ENCODE results near the gene PARD3B.

Gene PARD3B

GRCh38 chr2:204860274-204860673 lies 315.0 kb downstream of the PARD3B start:
- DNase-seq = no peak

DNA sequence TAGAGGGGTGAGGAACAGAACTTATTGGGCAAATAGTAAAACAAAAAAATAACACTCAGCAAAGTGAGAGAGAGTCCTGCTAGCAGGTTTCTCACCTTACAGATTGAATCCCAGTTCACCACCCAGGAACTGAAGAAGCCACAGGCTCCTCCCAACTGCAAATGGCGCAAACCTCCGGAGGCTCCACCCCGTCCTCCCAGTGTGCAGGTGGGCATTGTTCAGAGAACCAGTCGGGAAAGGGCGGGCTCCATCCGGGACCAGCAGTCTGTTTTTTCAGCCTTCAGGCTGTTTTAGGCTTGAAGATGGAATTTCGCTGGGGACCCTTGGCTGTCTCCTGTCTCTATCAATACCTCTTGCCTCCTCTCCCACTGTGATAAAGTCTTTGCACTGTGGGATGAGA lies 317.5 kb downstream of the PARD3B start:
- no peak for DNase-seq

DNA sequence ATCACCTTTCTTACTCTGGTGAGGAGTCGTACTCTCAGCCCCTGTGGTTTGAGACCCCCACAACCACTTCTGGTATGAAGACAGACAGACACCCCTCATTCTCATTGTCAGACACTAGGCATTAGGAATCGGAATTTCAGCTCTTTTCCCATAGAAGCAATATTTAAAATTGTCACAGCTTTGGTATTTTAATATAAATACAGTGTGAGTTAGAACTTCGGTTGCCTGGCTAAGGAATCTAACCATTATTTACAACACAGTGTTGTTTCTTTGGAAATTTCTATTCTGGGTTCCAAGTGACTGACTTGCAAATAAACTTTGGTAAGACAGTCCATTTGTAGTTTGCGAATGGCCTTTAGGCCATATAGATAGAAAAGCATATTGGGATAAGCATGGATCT lies 318.1 kb downstream of the PARD3B start:
- no peak for DNase-seq

DNA sequence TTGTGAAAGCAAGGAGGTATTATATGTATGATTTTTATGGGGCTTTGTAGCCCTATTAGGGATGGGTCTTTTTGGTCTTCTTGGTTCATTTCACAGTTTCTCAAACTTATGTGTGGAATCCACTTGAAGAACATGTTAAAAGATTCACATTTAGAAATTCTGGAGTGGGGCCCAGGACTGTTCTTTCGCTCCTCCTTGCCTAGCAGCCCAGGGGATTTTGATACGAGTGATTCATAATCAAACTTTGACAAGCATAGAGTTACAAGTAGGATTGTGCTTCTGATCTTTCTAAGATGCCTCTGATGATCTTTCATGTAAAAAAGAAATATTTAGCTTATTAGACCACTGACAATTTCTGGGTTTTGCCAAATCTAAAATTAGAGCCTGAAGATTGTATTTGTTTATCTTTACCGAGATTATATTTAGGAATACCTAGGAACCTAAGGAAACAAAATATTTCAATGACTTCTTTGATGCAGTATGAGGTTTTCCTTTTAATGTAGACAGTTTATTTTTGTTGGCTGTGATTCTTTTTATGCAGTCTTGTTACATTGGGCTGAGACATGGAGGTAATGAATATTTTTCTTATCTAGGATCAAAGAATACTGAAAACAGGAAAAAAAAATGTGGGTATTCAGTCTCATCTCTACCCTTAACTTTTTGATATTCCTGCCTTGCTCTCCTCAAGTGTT lies 324.0 kb downstream of the PARD3B start:
- no peak for DNase-seq

GRCh38 chr2:204870053-204870452 lies 324.8 kb downstream of the PARD3B start:
- DNase-seq = no peak

DNA sequence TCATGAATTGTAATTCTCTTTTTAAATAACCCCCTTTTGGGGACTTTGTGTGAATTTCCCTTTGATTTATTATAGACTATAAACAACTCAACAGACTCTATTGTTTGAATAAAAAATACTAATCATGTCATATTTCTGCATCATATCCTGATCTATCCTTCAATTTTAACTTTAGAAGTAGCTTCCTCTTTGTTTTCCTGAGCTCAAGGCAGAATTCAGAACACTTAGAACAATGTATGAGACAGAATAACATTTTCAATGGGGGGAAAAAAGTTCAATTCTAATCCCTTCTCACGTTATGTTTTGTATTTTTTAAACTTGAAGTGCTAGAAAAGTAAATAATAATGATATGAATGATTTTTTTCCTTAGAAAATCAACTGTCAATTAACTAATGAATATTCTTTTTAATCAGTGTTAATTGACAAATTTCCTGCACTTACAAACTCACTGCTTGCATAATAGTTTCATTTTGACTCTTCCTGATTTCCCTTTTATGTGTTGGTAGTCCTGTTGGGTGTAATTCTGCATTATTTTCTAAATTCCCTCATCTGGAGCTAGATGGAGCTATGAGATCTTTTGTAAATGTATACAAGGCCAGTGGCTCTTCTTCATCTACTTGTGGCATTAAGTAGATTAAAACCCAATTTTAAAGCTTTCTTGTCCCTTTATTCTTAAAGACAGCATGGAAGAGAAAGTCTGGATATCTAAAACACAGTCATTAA lies 326.1 kb downstream of the PARD3B start:
- no peak for DNase-seq

- no peak for DNase-seq
Measured at GRCh38 chr2:204876311-204876710, 331.0 kb downstream of the PARD3B start.

GRCh38 chr2:204877691-204878090 lies 332.4 kb downstream of the PARD3B start:
- no peak for DNase-seq

DNA sequence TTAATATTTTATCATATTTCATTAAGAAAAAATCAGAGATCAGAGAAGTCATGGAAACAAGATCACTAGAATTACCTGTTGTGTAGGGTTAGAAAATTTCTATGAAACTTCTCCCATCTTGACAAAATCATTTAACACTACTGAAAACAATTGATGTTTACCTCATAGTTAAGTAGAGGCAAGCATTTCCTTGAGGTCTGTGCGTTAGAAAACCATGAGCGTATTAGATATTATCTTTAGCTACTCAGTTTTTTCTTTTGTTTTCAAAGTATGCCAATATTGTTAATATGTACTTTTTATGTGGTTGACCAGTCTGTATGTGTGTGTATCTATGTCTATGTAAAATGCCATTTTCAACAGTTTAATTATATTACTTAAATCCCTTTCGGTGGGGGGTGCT lies 335.7 kb downstream of the PARD3B start:
- DNase-seq = no peak

- DNase-seq = no peak
Measured at GRCh38 chr2:204881655-204882054, 336.4 kb downstream of the PARD3B start.

DNA sequence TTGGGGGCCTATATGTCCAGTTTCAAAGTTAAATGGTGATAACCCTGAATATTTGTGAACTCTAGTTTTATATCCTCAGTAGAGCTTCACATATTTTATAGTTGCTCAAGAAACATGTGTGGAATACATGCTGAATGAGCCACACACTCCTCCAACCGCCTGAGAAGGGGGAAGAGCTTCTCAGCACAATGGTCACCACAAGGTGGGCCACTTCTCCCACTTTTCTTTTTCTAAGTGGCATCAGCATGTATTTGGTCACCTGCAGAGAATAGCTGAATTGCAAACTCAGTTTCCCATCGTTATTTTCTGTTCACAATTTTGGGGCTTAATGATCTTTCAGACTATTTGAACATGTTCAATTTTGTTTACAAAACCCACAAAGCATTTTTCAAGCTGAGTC lies 340.5 kb downstream of the PARD3B start:
- peak; percentile 1 for DNase-seq

DNA sequence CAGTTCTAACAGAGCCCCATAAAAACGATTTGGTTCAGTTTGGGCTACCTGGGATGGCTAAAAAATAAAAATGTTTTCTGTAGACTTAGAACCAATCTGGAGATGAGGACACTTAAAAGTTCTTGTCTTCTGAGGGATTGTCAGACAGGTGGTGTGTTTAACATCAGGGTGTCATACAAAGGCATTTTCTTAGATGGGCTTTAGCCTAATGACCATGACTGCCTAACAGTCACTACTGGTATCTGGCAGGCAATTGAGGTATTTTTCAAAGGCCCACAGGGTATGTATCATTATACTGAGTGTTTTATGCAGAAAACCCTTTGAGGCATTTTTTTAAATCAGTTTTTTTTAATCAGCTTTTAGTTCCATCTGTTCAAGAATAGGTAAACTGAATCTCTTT lies 341.4 kb downstream of the PARD3B start:
- DNase-seq = no peak

GRCh38 chr2:204888222-204888621 lies 342.9 kb downstream of the PARD3B start:
- no peak for DNase-seq

DNA sequence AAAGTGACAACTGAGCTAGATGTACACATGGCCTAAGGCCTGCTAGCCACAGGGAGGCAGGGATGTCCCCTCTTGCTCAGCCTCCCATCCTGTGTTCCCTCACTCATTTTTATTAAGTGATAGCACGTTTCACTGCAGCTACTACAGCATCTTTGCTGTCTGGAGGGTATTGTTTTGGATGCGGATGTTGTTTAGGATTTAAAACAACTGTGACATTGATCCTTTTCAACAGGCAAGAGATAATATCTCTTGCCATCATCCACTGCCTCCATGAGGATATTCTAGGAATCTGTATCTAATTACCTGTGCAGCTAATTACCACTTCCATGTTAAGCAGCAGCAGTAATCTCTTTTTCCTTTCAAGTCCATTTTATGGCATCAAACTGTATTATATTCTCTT lies 345.4 kb downstream of the PARD3B start:
- DNase-seq = no peak

DNA sequence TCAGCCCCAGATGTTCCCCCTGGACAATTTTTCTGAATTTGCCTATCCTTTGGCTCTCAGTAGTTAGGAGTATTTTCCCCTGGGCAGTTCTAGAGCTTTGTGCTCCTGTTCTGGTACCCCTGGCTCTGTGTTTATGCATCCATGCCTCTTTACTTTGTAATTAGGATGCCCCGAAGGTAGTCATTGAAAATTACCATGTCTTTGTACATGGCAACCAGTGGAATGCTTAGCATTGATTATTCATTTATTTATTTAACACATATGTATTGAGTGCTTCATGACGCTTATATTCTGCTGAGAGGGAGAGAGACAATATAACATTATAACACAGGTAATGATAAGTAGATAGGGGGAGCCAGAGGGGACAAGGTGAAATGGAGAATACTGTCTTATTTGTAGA lies 346.5 kb downstream of the PARD3B start:
- DNase-seq = no peak

GRCh38 chr2:204892506-204893255 lies 347.4 kb downstream of the PARD3B start:
- no peak for DNase-seq

DNA sequence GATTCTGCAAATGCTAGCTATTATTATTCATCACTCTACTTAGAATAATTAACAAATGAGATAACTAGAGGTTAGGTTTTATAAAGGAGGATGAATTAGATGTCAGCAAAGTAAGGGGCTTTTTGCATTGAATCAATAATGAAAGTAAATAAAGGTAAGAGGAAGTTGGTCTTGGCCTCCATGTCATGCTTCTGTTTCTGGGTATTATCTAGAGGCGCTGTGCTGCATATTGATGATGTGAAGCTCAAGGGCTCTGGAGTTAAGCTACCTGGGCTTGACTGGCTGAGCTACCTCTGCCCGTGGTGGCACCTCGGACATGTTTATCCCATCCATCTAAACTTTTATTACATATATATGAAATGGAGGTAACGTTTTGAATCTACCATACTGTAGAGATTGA lies 350.9 kb downstream of the PARD3B start:
- DNase-seq = no peak

DNA sequence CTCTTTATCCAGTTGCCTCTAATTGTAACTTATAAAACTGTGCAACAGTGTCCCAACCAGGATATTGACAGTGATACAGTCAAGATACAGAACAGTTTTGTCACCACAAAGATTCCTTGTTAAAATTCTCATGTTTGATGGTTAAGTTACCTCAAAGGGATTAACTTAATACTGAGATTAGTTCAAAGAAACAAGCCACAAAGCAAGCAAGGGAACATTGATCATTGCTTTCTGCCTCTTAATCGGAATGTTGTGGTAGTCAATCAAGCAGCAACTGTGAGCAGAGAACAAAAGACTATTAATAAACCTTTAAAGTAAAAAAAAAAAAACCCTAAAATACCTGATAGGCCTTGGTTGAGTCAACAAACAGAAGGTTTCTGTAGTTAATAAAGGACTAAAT lies 352.3 kb downstream of the PARD3B start:
- DNase-seq = no peak

DNA sequence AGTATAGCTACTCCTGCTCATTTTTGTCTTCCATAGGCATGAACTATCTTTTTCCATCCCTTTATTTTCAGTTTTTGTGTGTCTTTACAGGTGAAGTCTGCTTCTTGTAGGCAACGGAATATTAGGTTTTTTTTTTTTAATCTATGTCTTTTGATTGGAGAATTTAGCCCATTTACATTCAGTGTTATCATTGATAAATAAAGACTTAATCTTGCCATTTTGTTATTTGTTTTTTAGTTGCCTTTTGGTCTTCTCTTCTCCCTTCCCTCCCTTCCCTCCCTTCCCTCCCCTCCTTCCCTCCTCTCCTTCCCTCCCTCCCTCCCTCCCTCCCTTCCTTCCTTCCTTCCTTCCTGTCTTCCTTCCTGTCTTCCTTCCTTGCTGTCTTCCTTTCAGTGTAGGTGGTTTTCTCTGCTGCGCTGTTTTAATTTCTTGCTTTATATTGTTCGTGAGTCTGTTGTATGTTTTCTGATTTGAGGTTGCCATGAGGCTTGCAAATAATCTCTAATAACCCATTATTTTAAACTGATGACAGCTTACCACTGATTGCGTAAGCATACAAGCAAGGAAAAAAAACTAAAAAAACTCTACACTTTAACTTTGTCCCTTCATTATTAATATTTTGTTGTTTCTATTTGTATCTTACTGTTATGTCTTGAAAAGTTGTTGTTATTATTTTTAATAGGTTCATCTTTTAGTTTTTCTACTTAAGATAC lies 353.8 kb downstream of the PARD3B start:
- DNase-seq = no peak

DNA sequence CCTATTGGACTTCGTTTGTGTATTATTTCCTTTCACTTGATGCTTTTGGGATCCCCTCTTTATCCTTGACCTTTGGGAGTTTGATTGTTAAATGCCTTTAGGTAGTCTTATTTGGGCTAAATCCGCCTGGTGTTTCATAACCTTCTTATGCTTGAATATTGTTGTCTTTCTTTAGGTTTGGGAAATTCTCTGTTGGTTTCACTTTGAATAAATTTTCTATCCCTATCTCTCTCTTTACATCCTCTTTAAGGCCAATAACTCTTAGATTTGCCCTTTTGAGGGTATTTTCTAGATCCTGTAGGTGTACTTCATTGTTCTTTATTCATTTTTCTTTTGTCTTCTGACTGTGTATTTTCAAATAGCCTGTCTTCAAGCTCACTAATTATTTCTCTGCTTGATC lies 354.7 kb downstream of the PARD3B start:
- no peak for DNase-seq

GRCh38 chr2:204900487-204900886 lies 355.2 kb downstream of the PARD3B start:
- DNase-seq = peak; percentile 36

- DNase-seq = peak; percentile 2
Measured at GRCh38 chr2:204900910-204901309, 355.6 kb downstream of the PARD3B start.

DNA sequence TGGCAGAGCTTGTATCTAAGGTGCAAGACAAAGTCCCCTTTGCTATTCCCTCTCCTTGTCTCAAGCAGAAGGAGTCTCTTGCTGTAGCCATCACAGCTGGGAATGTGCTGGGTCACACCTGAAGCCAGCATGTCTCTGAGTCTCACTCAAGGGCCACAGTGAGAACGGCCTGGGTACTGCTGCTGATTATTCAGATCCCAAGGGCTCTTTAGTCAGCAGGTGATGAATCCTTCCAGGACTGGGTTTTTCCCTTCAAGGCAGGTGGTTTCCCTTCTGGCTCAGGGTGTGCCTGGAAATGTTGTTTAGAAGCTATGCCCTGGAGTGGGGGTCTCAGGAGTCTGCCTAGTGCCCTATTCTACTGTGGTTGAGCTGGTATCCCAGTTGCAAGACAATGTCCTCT lies 356.3 kb downstream of the PARD3B start:
- DNase-seq = no peak

Measured in NCI-H146 (cell line).